B cell (primary cell): ENCODE data around the gene PBX1. TPM values are rescaled to one million over a fixed set of nuclear protein-coding genes. Genes with fewer than 3 reads are reported as not detected.

Experiments
- ATAC-seq: fragments of 200-7000 bp; cut with Tn5 transposase; one replicate; pipeline ENCODE4 v1.10.0; 2021; ENCODE audit warnings: low read depth, mild to moderate bottlenecking, moderate number of reproducible peaks, moderate library complexity
- CTCF ChIA-PET: fragments of 350-600 bp; sonication (Branson Sonifier 250); formaldehyde crosslinking; loops from one replicate; lab custom pipeline; 2021; ENCODE audit warnings: antibody characterized with exemption, inconsistent platforms; lab: Charles Lee
- POLR2A ChIA-PET: fragments of 350-600 bp; sonication (Branson Sonifier 250); formaldehyde crosslinking; loops from one replicate; lab custom pipeline; 2021; ENCODE audit warnings: antibody characterized with exemption; lab: Charles Lee
- DNase-seq: peaks from one replicate; pipeline ENCODE4 v3.0.0; 2013
- H2AFZ ChIP-seq: 2 replicates; pipeline ENCODE4 v1.6.1; 2012; ENCODE audit warnings: mild to moderate bottlenecking, low read depth, low read length; ENCODE audit not compliant: insufficient read depth, poor library complexity, severe bottlenecking
- H3K27ac ChIP-seq, 2 donors: 1 replicate in 1 of 2; 2 replicates in 1 of 2; pipeline ENCODE4 v1.5.1; 2012 to 2013; ENCODE audit warnings: low read length in 2 of 2, mild to moderate bottlenecking in 2 of 2, moderate library complexity in 1 of 2
- H3K27me3 ChIP-seq, 4 experiments: fragments of 200-600 bp in 1 of 4; sonication (generic) in 1 of 4; replicated peaks in 1 of 4; 1 replicate in 2 of 4; 2 replicates in 2 of 4; pipeline versions ENCODE4 v1.6.1 to v1.7.0; 2013 to 2016; ENCODE audit warnings: low read length in 3 of 4, mild to moderate bottlenecking in 2 of 4, mixed read lengths in 1 of 4, moderate library complexity in 1 of 4; ENCODE audit not compliant: insufficient read depth in 4 of 4, control insufficient read depth in 3 of 4; ENCODE audit errors: control extremely low read depth in 1 of 4
- H3K36me3 ChIP-seq, 2 experiments: replicated peaks in 1 of 2; 1 replicate in 1 of 2; 2 replicates in 1 of 2; pipeline versions ENCODE4 v1.6.1 to v1.7.1; 2013; ENCODE audit warnings: low read length in 1 of 2; ENCODE audit not compliant: insufficient read depth in 2 of 2, control insufficient read depth in 1 of 2; ENCODE audit errors: control extremely low read depth in 1 of 2, extremely low read depth in 1 of 2
- H3K4me1 ChIP-seq, 2 donors: fragments of 200-600 bp in 1 of 2; sonication (generic) in 1 of 2; 1 replicate in 1 of 2; 2 replicates in 1 of 2; pipeline versions ENCODE4 v1.5.1 to v1.6.1; 2013 to 2017; ENCODE audit warnings: low read length in 2 of 2; ENCODE audit not compliant: control insufficient read depth in 2 of 2, insufficient read depth in 2 of 2
- H3K4me2 ChIP-seq: replicated peaks from 2 replicates; pipeline ENCODE3; 2012; ENCODE audit warnings: mild to moderate bottlenecking, low read depth, low read length; ENCODE audit not compliant: poor library complexity, severe bottlenecking
- H3K4me3 ChIP-seq, 5 experiments: fragments of 200-600 bp in 1 of 5; sonication (generic) in 1 of 5; 1 replicate in 3 of 5; 2 replicates in 2 of 5; pipeline versions ENCODE4 v1.5.1 to v1.7.0; 2011 to 2016; ENCODE audit warnings: low read length in 4 of 5, mild to moderate bottlenecking in 4 of 5, low read depth in 2 of 5, control low read depth in 1 of 5, moderate library complexity in 1 of 5; ENCODE audit not compliant: insufficient read depth in 1 of 5; ENCODE audit errors: control extremely low read depth in 1 of 5, extremely low read depth in 1 of 5
- H3K79me2 ChIP-seq: fragments of 200-600 bp; sonication (generic); one replicate; pipeline ENCODE4 v1.6.0; 2016; ENCODE audit warnings: low read length; ENCODE audit not compliant: control insufficient read depth, insufficient read depth
- H3K9ac ChIP-seq: fragments of 200-600 bp; sonication (generic); 2 replicates; pipeline ENCODE4 v1.6.1; 2017; ENCODE audit warnings: mild to moderate bottlenecking, low read length, moderate library complexity
- H3K9me3 ChIP-seq, 3 donors: one replicate each; pipeline versions ENCODE4 v1.6.1 to v1.7.1; 2013; ENCODE audit warnings: low read length in 2 of 3; ENCODE audit not compliant: control insufficient read depth in 2 of 3, insufficient read depth in 1 of 3; ENCODE audit errors: control extremely low read depth in 1 of 3
- H4K20me1 ChIP-seq: 2 replicates; pipeline ENCODE4 v1.6.0; 2012; ENCODE audit warnings: mild to moderate bottlenecking, low read length; ENCODE audit not compliant: insufficient read depth, control insufficient read depth, poor library complexity, severe bottlenecking
- H3K27ac Mint-ChIP-seq: one replicate; pipeline ENCODE4 v1.8.0; 2021; ENCODE audit warnings: mixed read lengths
- H3K27me3 Mint-ChIP-seq: one replicate; pipeline ENCODE4 v1.8.0; 2021; ENCODE audit warnings: mixed read lengths
- H3K4me1 Mint-ChIP-seq: one replicate; pipeline ENCODE4 v1.8.0; 2021; ENCODE audit warnings: mixed read lengths
- H3K4me3 Mint-ChIP-seq: one replicate; pipeline ENCODE4 v1.8.0; 2021; ENCODE audit warnings: mixed read lengths
- H3K9me3 Mint-ChIP-seq: one replicate; pipeline ENCODE4 v1.8.0; 2022; ENCODE audit warnings: mixed read lengths; ENCODE audit not compliant: insufficient read depth
- EZH2 ChIP-seq: IDR thresholded peaks from 2 replicates; pipeline ENCODE4 v1.6.1; 2012; ENCODE audit warnings: borderline replicate concordance, low read depth, mild to moderate bottlenecking, moderate library complexity, low read length; ENCODE audit not compliant: insufficient read depth, poor library complexity, severe bottlenecking
- WGBS: methylation state at CpG from one replicate; pipeline ENCODE4 v1.1.5; 2013; ENCODE audit warnings: missing lambda C conversion rate; ENCODE audit not compliant: insufficient coverage; 5-methylcytosine and 5-hydroxymethylcytosine counted together
- intact Hi-C: fragments of 100-400 bp; cut with micrococcal nuclease; formaldehyde crosslinking; loops from one replicate; pipeline ENCODE4 v1.10.0; 2022
- polyA plus RNA-seq: library from polyadenylated mRNA; depleted of rRNA; stranded (reverse); fragments of >200 nt; gene quantifications from 2 replicates; pipeline ENCODE4 v1.2.3, GENCODE V29; 2012
- total RNA-seq, 2 donors: library from RNA; stranded (reverse); fragments of 120-200 nt in 1 of 2; gene quantifications; 1 replicate in 1 of 2; 2 replicates in 1 of 2; pipeline versions ENCODE4 v1.2.3 to v1.2.4, GENCODE V29; 2013 to 2022
- TF ChIP-seq, protein P1 (sequence below): fragments of 200-600 bp; IDR thresholded peaks from one replicate; pipeline ENCODE4 v1.8.0; 2022; ENCODE audit warnings: antibody characterized with exemption, mild to moderate bottlenecking

Gene PBX1
- total and polyA plus RNA-seq, 2 donors (not counting 1 experiment from before 2014, with no cell fraction given): 0.32 TPM; not detected in 1

DNA sequence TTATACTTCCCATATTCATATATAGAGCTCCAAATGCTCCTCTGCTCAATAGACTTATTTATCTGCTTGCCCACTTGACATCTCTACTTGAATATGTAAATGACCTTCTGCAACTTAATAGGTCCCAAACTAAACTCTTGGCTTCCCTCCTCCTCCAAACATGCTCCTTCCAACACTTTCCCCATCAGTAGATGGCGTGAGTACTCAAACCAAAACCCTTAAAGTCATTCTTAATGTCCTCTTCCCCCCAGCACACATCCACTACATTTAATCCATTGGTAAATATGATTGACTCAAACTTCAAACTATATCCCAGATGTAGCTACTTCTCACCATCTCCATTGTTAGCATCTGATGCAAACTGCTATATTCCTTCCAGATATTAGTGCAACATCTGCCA lies 48.5 kb upstream of the PBX1 start:
- intact Hi-C loops: no loop called here
- H3K36me3 ChIP-seq: no peaks in the 10 kb centered on the region
- no peaks in the 10 kb centered on the region for H3K4me1 Mint-ChIP-seq
- no peaks in the 10 kb centered on the region for H3K9me3 Mint-ChIP-seq
- no peaks in the 10 kb centered on the region for H3K79me2 ChIP-seq
- no peaks in the 10 kb centered on the region for H4K20me1 ChIP-seq
- H3K27ac Mint-ChIP-seq: no peak overlapping the region
- H3K4me3 ChIP-seq: no peak overlapping the region
- H3K9ac ChIP-seq: no peak overlapping the region
- H3K27ac ChIP-seq: no peak overlapping the region
- ATAC-seq: no peak
- H3K27me3 Mint-ChIP-seq: no peaks in the 10 kb centered on the region
- no peaks in the 10 kb centered on the region for H3K27me3 ChIP-seq
- TF ChIP-seq, protein P1, sequence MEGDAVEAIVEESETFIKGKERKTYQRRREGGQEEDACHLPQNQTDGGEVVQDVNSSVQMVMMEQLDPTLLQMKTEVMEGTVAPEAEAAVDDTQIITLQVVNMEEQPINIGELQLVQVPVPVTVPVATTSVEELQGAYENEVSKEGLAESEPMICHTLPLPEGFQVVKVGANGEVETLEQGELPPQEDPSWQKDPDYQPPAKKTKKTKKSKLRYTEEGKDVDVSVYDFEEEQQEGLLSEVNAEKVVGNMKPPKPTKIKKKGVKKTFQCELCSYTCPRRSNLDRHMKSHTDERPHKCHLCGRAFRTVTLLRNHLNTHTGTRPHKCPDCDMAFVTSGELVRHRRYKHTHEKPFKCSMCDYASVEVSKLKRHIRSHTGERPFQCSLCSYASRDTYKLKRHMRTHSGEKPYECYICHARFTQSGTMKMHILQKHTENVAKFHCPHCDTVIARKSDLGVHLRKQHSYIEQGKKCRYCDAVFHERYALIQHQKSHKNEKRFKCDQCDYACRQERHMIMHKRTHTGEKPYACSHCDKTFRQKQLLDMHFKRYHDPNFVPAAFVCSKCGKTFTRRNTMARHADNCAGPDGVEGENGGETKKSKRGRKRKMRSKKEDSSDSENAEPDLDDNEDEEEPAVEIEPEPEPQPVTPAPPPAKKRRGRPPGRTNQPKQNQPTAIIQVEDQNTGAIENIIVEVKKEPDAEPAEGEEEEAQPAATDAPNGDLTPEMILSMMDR: no peak
- TF ChIP-seq EZH2: no peak
- H2AFZ ChIP-seq: no peak overlapping the region
- peaks cover 0 to 4% (median 0%) of the 10 kb centered on the region in 3 donors for H3K9me3 ChIP-seq
- DNase-seq: no peak
- no peaks in the 10 kb centered on the region for H3K4me1 ChIP-seq
- CTCF ChIA-PET: no interaction called here
- no peak overlapping the region for H3K4me2 ChIP-seq
- 73% methylated on average over 1 of the region's 1 CpG for WGBS
- POLR2A ChIA-PET: no interaction called here
- H3K4me3 Mint-ChIP-seq: no peak overlapping the region

GRCh38 chr1:164511001-164511705 lies 47.8 kb upstream of the PBX1 start:
- no peaks in the 10 kb centered on the region for H3K79me2 ChIP-seq
- H3K9me3 ChIP-seq: peaks cover 0 to 4% (median 0%) of the 10 kb centered on the region in 3 donors
- intact Hi-C loops: no loop called here
- no peaks in the 10 kb centered on the region for H3K4me1 ChIP-seq
- TF ChIP-seq EZH2: no peak
- TF ChIP-seq, protein P1: no peak
- Mint-ChIP-seq H3K27ac (no peak overlapping the region), H3K27me3 (no peaks in the 10 kb centered on the region), H3K4me1 (no peaks in the 10 kb centered on the region), H3K4me3 (no peak overlapping the region), H3K9me3 (no peaks in the 10 kb centered on the region)
- no peak overlapping the region for H3K4me3 ChIP-seq
- H3K4me2 ChIP-seq: no peak overlapping the region
- H3K27me3 ChIP-seq: no peaks in the 10 kb centered on the region
- no peak overlapping the region for H2AFZ ChIP-seq
- DNase-seq (no peak), ATAC-seq (no peak)
- no peaks in the 10 kb centered on the region for H3K36me3 ChIP-seq
- no peaks in the 10 kb centered on the region for H4K20me1 ChIP-seq
- no peak overlapping the region for H3K27ac ChIP-seq
- no peak overlapping the region for H3K9ac ChIP-seq
- ChIA-PET POLR2A (no interaction called here), CTCF (no interaction called here)
- WGBS: 75% methylated on average over 2 of the region's 5 CpGs
